Retina (tissue), 1 donor: ENCODE measurements around the gene ANGEL2.

ENCODE experiments used
- DNase-seq: peaks from one replicate; pipeline ENCODE4 v3.0.0-alpha.2; 2016

Gene ANGEL2

GRCh38 chr1:212950243-212951125 lies 65.2 kb downstream of the ANGEL2 start, which contains the start of gene VASH2:
VASH2 (plus strand) TSS chr1:212950541; CDS start chr1:212951543, 1,002 bp downstream.
- peak; percentile 93 for DNase-seq

- no peak for DNase-seq
These were observed 65.9 kb downstream of the ANGEL2 start for GRCh38 chr1:212949771-212950170.

- DNase-seq: no peak
These were observed 68.8 kb downstream of the ANGEL2 start for GRCh38 chr1:212946872-212947271.

GRCh38 chr1:212945463-212946160 lies 70.1 kb downstream of the ANGEL2 start:
- no peak for DNase-seq

- DNase-seq: no peak
These were observed 70.6 kb downstream of the ANGEL2 start for GRCh38 chr1:212945056-212945455.

- DNase-seq: no peak
These were observed 71.3 kb downstream of the ANGEL2 start for GRCh38 chr1:212944229-212944901.

- DNase-seq: no peak
These were observed 72.3 kb downstream of the ANGEL2 start for GRCh38 chr1:212943393-212943710.

- DNase-seq: no peak
These were observed 72.8 kb downstream of the ANGEL2 start for GRCh38 chr1:212942679-212943392.
